Inferior parietal cortex (tissue), 1 donor: Measurements from ENCODE around the gene DHRS11.

Experiments used
- DNase-seq: peaks from one replicate; pipeline ENCODE4 v3.0.0-alpha.2; 2016; ENCODE audit errors: extremely low spot score

DHRS11 gene, protein sequence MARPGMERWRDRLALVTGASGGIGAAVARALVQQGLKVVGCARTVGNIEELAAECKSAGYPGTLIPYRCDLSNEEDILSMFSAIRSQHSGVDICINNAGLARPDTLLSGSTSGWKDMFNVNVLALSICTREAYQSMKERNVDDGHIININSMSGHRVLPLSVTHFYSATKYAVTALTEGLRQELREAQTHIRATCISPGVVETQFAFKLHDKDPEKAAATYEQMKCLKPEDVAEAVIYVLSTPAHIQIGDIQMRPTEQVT

DNA sequence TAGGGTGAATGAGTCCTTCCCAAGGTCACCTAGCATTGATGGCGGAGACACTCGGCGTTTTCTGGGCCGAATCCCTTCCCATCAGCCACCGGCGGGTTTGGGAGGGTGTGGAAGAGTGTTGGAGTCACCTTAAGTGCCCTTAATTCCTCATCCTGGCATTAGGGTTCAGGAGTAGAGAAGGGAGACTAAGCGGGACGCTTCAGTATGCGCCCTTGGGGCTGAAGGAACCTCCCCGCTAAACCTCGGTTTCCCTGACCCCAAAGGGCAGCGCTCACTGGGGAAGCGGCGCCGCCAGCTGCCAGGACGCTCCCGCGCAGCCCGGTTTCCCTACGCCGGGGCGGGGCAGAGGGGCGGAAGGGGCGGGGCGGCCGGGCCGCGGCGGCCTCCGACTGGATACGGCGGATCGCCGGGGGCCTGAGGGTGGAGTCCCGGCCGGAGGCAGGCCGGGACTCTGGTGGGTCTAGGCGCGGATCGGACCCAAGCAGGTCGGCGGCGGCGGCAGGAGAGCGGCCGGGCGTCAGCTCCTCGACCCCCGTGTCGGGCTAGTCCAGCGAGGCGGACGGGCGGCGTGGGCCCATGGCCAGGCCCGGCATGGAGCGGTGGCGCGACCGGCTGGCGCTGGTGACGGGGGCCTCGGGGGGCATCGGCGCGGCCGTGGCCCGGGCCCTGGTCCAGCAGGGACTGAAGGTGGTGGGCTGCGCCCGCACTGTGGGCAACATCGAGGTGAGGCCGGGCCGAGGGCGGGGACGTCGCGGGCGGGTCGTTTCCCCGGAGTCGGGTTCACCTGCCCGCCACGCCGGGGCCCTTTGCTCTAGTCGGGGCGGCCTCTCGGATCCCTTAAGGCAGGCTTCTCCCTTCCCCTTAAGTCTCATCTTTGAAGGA lies at the start of gene DHRS11:
DHRS11 (plus strand) TSS at position 446 of the 882 bp plus-strand sequence; CDS start at position 577, 131 bp downstream.
- DNase-seq = peak; percentile 76

DNA sequence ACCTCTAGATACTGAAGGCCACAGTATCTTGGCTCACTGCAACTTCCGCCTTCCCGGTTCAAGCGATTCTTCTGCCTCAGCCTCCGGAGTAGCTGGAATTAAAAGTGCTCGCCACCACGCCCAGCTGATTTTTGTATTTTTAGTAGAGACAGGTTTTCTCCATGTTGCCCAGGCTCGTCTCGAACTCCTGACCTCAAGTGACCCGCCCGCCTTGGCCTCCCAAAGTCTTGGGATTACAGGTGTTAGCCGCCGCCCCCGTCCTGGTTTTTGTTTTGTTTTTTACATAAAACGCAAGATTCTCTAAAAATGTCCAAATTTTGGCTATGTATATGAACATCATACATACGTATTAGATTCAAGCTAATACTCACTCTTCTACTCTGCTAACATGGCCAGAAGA lies 48.9 kb upstream of the DHRS11 start:
- DNase-seq = no peak

GRCh38 chr17:36544044-36544306 lies 47.7 kb upstream of the DHRS11 start:
- peak; percentile 22 for DNase-seq

DNA sequence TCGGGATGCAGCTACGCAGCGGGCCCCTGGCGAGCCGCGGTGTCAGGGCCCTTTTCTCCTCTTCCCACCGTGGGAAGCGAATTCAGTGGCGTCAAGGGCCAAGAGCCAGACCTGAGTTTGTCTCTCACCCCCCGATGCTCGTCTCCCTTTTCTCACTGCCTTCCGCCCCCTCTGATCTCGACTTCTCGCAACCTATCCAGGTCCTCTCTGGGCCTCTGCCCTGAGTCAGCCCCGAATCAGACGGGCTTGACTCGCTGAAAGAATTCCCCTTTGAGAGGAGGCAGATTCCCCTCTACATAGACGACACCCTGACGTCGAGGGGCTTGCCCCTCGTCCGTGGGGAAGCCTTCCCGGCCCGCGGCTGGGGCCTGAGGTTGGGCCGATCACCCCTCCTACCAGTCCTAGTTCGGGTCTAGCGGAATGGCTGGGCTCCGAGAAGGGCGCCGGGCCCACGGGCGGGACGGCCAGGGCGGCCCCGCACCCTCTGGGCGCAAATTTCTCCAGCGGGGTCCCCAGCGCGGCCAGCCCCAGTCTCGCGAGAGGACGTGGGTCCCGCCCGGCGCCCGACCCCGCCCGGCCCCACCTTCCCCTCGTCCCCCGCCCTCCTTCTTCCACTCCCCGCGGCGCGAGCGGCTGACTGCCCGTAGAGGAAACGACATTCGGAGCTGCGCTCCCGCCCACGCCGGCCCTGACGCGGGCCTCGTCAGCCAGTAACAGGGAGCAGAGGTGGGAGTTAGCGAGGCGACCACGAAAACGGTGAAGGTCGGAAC lies 47.2 kb upstream of the DHRS11 start, which contains the start of gene GGNBP2:
GGNBP2 (plus strand) TSS at position 613 of the 770 bp plus-strand sequence. CDS start 806 bp downstream, outside the sequence.
- DNase-seq = peak; percentile 78

GRCh38 chr17:36545077-36545464 lies 46.6 kb upstream of the DHRS11 start:
- DNase-seq = no peak

DNA sequence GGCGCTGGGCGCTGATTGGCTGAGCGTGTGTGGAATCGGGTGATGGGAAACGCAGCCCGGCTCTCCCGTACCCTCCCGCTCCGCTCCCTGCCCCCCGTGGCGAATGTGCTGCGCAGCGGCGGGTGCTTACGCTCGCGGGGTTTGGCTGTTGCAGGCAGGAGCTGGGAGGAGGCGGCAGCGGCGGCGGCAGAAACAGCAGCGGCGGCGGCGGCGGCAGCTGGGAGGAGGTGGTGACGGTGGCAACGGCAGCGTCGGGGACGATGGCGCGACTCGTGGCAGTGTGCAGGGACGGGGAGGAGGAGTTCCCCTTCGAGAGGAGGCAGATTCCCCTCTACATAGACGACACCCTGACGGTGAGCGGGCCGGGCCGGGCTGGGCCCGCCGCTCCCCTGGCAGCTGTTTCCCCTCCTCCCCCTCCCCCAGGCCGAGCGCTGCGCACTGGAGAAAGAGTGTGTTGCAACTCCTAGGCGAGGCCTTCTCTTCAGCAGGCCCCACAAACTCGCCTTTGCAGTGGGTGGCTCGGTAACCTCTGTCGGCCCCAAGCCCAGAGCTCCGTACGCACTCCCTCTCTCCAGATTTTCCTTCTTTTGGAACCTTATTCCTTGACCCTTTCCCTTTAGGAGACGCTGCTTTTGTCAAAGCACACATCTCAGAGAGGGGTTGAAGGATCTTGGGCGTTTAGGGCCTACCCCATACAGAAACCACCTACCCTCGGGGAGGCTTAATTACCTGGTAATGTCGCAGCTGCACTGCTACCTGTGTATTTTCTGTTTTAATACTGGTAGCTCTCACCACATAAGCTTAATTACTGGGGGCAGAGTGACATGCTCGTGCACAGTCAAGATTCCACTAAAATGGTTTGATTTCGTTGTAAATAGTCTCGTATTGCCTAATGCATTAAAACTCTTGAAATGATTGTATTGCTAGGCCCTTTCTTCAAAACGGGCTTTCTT lies 45.9 kb upstream of the DHRS11 start:
- DNase-seq = peak; percentile 92

DNA sequence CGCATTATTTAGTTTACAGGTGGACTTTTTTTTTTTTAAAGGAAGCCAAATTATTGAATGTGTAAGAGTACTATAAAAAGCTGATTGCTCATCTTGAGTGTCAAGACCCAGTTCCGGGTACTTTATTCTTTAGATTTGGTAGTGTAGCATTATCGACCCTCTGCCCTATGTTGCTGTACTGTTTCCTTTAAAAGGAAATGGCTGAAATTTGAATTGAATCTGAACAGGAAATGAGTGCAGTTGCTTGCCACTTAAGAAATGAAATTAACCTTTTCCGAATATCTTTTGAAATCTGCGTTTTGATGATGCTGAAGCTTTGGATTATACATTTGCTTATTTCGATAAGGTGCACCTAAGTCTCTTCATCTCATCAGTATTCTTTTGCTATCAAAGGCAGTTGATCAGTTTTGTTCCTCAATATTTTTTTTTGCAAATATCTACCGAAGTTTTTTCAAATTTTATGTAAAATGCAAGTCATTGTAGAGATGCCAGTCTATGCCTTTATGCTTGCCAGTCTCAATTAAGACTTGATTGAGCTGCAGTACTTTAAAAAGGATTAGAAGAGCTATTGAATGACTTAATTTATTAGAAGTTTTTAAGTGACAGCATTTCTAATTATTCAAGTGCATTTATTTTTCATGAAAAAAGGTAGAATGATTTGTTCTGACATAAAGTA lies 45.1 kb upstream of the DHRS11 start:
- no peak for DNase-seq

- no peak for DNase-seq
These were observed 43.9 kb upstream of the DHRS11 start for GRCh38 chr17:36547776-36548175.

DNA sequence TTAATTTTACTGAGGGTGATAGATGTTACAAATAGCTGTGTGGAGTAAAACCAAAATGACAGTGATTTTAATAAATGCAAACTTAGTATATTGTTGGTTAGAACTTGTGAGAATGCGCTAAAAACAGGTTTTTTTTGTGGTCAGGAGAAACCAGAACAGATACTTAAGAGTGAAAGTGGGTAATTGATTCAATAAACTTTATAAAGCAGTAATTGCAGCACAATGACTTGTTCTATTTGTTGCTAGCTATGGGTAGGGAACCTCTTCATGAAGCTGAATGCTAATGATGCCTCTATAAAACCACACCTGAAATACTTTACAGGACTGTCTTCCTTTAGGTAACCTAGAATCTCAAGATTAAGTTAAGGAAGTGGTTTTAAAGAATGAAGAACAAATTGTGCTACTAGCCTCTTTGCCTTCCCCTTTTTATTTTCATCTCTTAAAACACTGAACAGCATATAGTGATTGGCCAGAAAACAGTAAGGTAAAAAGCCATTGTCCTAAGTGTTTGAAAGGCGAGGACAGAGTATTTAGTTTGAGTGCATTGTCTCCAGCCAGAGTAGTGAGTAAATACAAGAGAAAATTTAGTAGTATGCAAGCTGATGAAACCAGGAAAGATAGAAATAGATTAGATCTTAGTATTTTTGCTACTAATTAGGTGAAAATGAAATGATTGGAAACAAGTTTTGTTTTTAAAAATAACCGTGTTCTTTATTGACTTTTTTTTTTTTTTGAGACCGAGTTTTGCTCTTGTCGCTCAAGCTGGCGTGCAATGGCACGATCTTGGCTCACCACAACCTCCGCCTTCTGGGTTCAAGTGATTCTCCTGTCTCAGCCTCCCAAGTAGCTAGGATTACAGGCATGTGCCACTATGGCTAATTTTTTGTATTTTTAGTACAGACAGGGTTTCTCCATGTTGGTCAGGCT lies 40.9 kb upstream of the DHRS11 start:
- DNase-seq = no peak

GRCh38 chr17:36553459-36553858 lies 38.2 kb upstream of the DHRS11 start:
- DNase-seq = no peak

DNA sequence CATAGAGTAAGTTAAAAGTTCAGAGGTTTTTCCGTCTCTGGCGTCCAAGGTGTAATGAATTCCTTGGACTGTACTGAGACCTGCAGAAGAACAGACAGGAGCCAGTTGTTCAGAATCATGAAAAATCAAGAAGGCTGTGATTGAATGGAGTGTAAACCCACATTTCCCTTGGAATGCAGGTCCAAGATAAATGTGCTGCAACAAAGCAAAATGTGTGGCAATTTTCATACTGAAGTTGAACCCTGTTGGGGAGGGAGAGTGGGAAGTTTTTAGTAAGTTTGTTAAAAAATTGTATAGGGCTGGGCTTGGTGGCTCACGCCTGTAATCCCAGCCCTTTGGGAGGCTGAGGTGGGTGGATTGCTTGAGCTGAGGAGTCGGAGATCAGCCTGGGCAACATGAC lies 25.6 kb upstream of the DHRS11 start:
- DNase-seq = no peak

- DNase-seq = no peak
These were observed 16.7 kb upstream of the DHRS11 start for GRCh38 chr17:36575028-36575427.

GRCh38 chr17:36576793-36577192 lies 14.9 kb upstream of the DHRS11 start:
- DNase-seq = no peak

DNA sequence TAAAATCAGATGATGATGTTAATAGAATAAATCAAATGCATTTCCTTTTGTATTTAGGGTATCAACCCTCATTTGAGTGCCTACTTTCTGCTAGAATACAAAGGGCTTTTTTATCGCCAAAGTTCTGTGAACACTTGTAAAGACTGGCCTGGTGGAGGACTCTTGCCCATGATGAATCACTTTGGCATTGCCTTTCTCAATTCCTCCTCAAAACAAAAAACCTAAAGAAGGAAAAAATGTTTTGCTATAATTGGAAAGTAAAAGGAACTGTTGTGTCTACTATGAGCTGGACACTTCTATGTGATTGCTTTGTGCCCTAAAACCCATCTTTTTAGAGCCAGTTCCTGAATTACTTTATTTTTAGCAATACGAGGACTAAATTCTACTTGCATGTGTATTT lies 13.0 kb upstream of the DHRS11 start:
- DNase-seq = no peak

DNA sequence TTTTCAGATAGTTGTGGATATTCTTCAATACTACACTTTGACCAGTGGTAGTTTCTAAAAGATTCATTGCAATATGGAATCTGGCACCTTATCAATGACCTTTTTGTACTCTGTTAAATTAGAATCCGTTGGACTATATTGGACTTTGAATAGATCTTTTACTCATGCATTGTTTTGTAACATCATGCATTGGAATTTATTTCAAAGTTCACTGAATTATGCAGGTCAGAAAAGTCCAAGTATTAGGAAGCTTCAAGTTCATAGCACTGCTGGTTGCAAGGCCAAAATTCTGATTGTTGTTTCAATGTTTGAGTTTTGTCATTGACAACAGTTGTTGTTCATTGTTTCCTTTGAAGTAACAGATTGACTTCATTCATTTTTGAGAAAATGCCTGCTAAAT lies 7.9 kb upstream of the DHRS11 start:
- no peak for DNase-seq

- DNase-seq = no peak
These were observed 5.5 kb upstream of the DHRS11 start for GRCh38 chr17:36586138-36586537.

GRCh38 chr17:36590082-36590481 lies 1.6 kb upstream of the DHRS11 start:
- DNase-seq = no peak

DNA sequence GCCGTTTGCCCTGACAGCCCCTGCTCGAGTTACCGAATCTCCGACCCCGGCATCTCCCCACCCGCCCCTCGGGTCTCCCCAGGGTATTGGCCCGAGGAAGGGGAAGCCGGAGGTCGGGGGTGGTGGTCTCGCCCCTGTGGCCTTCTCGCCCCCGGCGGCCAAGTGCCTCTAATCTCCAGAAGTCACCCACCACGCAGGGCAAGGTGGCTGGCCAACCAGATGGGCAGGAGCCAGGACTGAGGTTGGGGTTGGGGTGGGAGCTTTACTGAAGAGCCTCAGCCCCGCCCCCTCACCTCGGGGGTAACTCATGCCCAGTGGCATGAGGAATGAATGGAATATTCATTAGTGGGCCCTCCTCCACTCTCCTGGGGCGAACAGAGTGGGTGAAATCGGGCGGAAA lies 637 bp downstream of the DHRS11 start:
- DNase-seq = no peak

GRCh38 chr17:36592716-36593321 lies 1.1 kb downstream of the DHRS11 start:
- no peak for DNase-seq
